CD4-positive, alpha-beta T cell treated with Interferon alpha-2 for 1 hour (primary cell): ENCODE results near the gene PCGF1.
"Not testable (repeated sequence)": the region's sequence is repeated elsewhere in the genome, so short reads cannot be mapped to it uniquely, and the experiment has no call there.

Experiments
- DNase-seq, 2 donors: peaks; one replicate each; pipeline ENCODE4 v3.0.0-alpha.2; 2020 to 2022

Gene PCGF1

DNA sequence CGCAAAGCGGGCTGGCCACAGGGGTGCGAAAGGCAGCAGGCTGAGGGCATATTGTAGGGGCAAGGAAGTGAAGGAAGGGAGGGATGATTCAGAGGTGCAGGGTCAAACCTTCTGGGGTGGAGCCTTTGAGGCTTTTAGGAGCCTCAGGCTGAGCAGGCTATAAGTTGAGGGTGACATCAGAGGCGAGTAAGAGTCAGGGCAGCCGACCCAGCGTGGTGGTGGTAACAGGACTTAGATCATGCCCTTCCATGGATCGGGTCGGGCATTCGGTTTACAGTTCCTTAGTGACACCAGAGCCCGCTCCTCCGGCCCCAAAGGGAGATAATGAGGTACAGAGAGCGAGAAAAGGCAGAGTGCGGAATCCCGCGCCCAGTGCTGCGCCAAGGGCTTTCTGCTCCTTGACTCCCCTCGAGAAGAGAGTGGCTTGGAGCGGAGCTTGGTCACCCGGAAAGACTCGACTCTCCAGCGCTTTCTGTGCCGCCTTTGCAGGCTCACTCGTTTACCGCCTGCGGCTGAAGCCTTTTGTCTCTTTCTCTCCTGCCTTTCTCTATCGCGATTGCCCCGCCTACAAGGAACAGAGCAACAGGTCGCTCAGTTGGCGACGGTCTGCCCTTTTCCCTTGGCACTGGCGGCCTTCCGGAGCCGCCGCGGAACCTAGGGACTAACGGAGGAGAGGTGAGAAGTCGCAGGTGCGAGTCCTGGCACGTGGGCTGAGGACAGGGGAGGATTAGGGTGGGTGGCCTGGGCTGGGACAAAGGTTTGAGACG, 8.8 kb downstream of the PCGF1 start:
- peak in 1 of 2 donors; percentile 14 for DNase-seq

DNA sequence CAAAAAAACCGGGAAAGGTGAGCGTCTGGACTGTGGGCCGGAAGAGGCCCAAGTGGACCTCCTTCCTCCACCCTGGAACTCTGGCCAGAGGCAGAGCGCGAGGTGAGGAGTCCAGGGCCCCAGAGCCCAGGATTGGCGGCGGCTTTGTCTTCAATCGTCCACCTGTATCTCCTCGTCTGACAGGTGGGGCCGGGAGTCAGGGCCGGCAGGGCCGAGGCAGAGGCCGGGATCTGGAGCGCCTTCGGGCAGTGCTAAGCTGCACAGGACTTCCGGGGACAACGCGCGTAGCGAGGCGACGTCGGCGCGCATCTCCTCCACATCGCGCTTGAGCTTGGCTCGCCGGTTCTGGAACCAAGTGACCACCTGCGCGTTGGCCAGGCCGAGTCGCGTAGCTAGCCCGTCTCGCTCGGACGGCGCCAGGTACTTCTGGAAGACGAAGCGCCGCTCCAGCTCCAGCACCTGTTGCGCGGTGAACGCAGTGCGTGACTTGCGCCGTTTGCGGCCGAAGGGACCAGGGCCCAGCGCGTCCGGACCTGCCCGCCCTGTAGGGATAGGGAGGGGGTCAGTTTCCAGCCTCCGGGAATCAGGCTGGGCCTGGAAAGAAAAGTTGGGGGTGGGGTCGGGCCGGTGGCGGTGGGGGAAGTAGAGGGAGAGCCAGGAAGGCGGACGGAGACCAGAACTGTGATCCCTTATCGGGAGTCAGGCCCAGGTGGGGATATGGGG, 9.6 kb downstream of the PCGF1 start:
- peak in 1 of 2 donors; percentile 33 for DNase-seq

- no peak for DNase-seq
These were observed 10.3 kb downstream of the PCGF1 start for GRCh38 chr2:74496997-74497776.

DNA sequence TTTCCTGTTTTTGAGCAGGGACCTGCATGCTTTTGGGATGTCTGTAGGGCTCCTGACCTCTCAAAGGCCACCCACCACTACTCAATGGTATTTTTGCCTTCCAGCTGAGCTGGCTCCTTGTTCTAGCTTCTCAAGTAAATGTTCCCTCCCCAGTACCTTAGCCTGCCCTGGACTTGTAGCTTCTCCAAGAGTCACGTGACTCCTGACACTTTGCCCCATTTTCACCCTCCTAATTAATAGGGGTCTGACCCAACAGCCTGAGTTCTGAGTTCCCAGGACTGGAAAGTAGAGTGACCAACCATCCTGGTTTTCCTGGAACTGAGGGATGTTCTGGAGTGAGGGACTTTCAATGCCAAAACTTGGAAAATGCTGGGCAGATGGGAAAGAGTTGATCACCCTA, 12.1 kb downstream of the PCGF1 start:
- DNase-seq: no peak

DNA sequence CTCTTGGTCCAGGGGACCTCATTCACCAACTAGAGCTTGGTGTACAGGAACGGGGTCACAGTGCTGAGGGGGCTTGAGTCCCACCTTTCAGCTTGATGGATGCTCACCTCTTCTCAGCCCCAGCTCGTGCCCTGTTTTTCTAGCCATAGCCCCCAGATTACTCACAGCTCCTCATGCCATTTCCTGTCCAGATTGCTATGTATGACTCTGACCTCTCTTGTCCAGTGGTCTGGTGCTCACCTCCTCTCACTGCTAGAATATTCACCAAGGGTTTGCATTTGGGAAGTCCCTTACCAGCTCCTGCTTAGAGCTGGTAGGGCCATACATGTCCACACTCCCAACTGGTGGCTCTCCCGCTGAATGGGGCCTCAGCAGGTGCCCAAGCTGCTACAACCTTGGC, 13.9 kb downstream of the PCGF1 start:
- DNase-seq: no peak

- DNase-seq: no peak
These were observed 15.6 kb downstream of the PCGF1 start for GRCh38 chr2:74491648-74492544.

DNA sequence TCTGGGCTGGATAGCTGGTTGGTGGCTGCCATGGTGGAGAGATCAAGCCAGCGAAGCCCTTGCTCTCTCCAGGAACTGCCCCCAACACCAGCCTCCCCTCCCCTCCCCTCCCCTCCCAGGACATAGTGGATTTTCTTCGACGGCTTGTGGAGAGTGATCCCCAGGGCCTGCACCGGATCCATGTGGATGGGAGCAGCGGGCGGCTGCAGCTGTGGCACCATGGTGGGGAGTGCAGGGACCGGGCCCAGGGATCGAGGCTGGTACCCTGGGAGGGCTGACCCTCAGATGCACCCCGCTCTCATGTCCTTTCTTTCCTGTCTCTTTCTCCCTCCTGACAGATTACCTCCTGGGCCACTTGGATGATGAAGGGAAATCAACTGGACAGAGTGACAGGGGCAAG, 17.6 kb downstream of the PCGF1 start:
- no peak for DNase-seq

- no peak for DNase-seq
These were observed 18.6 kb downstream of the PCGF1 start for GRCh38 chr2:74488643-74489481.

GRCh38 chr2:74486141-74486540, 21.4 kb downstream of the PCGF1 start:
- no peak for DNase-seq

- not testable (repeated sequence) for DNase-seq
These were observed 23.8 kb downstream of the PCGF1 start for GRCh38 chr2:74483675-74484164.

DNA sequence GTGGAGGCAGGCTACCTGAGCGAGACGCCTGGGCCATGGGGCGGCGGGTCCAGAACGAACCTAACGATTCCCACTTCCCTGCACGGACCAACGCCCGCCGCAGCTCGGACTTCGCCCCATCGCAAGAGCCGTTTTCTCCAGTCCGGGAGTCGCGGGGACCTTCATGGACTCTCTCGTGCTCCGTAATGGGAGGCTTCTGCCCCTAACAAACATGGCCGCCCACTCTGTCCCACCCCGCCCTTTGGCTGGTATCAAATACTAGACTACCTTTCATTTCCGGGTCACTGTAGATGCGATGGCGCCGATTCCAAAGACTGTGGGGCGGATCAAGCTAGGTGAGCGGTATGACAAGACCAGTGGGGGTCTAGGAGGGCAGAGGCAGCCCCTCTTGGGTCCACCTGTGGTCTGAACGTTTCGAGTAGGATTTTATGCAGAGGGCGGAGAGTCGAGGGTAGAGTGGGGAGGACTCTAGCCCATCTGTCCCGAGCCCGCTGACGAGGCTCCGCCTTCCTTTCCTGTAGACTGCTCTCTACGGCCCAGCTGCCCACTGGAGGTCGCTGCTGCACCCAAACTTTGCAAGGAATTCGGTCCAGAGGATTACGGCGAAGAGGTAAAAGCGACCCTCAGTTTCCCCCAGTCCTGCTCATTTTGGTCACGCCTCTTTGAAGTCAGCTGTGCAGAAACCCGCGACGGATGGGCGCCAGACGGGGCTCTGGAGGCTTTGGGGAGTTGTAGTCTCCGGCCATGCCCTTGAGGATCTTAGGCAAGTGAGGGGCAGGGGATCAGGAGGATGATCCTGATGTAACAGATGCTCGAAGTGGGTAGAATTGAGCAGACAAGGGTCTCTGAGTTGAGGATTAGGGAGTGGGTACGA, 24.5 kb downstream of the PCGF1 start, which contains the start of the genes CCDC142 and TTC31:
Gene CCDC142 (minus strand): TSS at position 198 of the 874 bp plus-strand sequence. CDS start 161 bp downstream, at position 37.
Gene TTC31 (plus strand): TSS at position 281 of the 874 bp plus-strand sequence. CDS start 15 bp downstream, at position 296.
- DNase-seq: peak; percentile 94 to 95

- DNase-seq: peak; percentile 47 to 70
These were observed 25.3 kb downstream of the PCGF1 start for GRCh38 chr2:74481961-74482800.

- DNase-seq: no peak
These were observed 26.1 kb downstream of the PCGF1 start for GRCh38 chr2:74481431-74481830.

DNA sequence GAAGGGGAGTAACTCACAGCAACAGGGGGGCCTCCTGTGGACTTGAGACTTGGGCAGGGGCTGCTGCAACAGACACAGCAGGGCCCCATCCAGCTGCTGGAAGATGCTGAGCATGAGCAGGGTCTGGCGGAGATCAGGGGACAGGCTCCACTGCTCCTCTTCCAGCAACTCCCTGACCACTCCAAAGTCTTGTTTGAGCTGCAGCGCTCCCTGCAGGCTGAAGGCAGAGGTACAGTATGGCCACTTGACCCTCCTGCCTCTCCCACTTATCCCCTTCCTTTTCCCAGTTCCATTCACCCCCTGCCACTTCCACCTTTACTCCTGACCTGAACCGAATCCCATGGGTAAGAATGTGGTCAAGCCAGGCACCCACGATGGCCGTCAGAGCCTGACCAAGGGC, 32.6 kb downstream of the PCGF1 start:
- no peak for DNase-seq

DNA sequence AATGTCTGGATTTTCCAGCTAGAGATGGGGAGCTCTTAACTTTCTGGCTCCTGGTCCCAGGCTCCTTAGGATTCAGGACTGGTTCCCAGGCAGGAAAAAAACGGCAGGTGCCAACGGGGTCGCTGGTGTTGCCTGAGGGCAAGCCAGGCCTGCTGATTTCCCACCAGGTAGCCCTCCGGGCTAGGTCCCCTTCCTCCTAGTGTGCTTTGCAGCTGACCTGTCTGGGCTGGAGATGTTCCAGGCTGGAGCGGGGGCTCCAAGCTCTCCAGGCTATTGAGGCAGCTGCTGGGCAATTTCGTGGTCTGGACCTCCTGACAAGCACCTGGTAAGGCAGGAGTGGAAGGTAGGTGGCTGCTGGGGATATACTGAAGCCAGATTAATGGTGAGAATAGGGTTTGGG, 33.0 kb downstream of the PCGF1 start:
- no peak for DNase-seq

GRCh38 chr2:74472945-74473258, 34.6 kb downstream of the PCGF1 start:
- DNase-seq: no peak

DNA sequence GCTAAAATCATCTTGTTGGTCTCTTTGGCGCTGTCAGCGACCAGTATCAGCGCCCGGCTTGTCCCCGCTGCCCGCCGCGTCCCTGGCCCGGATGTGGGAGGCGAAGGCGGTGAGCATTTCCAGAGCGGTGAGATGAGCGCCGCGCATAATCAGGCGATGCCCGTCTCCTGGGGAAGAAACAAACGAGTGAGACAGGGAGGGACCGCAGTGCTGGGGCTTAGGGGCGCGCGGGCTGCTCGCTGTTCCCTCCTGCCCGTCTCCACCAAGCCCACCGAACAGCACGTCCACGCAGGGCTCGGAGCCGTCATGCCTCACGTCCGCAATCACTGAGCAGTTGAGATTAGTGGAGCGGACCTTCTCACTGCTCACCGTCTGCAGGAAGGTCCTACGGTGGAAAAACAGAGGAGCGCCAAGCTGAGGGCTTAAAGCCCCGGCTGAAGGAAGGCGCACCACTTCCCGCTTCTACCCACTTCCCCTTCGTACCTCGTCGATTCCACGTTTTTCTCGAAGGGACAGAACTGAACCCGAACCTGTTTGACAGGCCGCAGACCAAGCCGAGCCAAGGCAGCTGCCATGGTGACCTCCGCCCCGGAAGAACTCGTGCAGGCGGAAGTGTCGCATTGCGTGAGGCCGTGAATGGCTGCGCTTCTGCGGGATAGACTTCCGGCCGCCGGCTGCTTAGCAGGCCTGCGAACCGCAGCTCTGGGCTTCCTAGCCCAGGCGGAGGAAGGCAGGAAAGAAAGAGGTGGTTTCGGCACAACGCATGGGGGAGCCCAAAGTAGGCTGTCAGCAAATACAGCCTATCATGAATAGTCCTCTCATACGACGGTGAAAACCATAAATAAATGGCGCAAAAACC, 35.2 kb downstream of the PCGF1 start, which contains the start of gene MRPL53:
Gene MRPL53 (minus strand): TSS at position 595 of the 859 bp plus-strand sequence. CDS start 20 bp downstream, at position 575.
- DNase-seq: peak; percentile 94 to 96
